GM12878 (cell line): ENCODE results near the gene TAF3. TPM values are rescaled to one million over a fixed set of nuclear protein-coding genes. Genes with fewer than 3 reads are reported as not detected.

Experiments used
- ATAC-seq: fragments of 200-7000 bp; cut with Tn5 transposase; 3 replicates; pipeline ENCODE4 v1.9.1; 2020; ENCODE audit warnings: mild to moderate bottlenecking, moderate library complexity
- BruUV-seq: library from RNA; stranded (reverse); fragments of 400-500 nt; replicated peaks from 2 replicates; lab custom pipeline; 2021; lab: Mats Ljungman, UMichigan
- CTCF ChIA-PET: fragments of 300-600 bp; sonication (Branson Sonifier 250); formaldehyde crosslinking; extraction: SDS; loops from one replicate; lab custom pipeline; 2021; ENCODE audit warnings: inconsistent platforms; lab: Yijun Ruan, JAX
- POLR2A ChIA-PET: fragments of 350-600 bp; formaldehyde crosslinking; extraction: SDS; loops from one replicate; lab custom pipeline; 2021; ENCODE audit warnings: inconsistent platforms; lab: Charles Lee
- RAD21 ChIA-PET: fragments of 300-600 bp; sonication (Branson Sonifier 250); formaldehyde crosslinking; loops from one replicate; lab custom pipeline; 2023; ENCODE audit warnings: antibody characterized with exemption; ENCODE audit not compliant: unreplicated experiment; lab: Charles Lee
- SMC1A ChIA-PET: fragments of 300-600 bp; sonication (Branson Sonifier 250); formaldehyde crosslinking; loops from one replicate; lab custom pipeline; 2023; ENCODE audit not compliant: unreplicated experiment, uncharacterized antibody; lab: Charles Lee
- DNase-seq: peaks from one replicate; pipeline ENCODE4 v3.0.0-alpha.2; 2011; ENCODE audit warnings: low read depth, low spot score
- FAIRE-seq: peaks from 3 replicates; lab custom pipeline; 2011; peaks lifted over from hg19 to GRCh38; lab: Jason Lieb, UNC
- H2AFZ ChIP-seq: 2 replicates; pipeline ENCODE4 v1.6.0; 2011; ENCODE audit warnings: low read depth, low read length, control low read depth; ENCODE audit not compliant: control insufficient read depth
- H3K27ac ChIP-seq: 2 replicates; pipeline ENCODE4 v1.5.1; 2011; ENCODE audit warnings: control low read depth; ENCODE audit not compliant: control insufficient read depth, insufficient read depth
- H3K27me3 ChIP-seq, 2 experiments: replicated peaks in 1 of 2; 2 replicates each; pipeline versions ENCODE4 v1.6.0 to v1.6.1; 2011; ENCODE audit warnings: low read length in 1 of 2; ENCODE audit not compliant: control insufficient read depth in 2 of 2, insufficient read depth in 2 of 2
- H3K36me3 ChIP-seq, 2 experiments: 2 replicates each; pipeline ENCODE4 v1.5.1; 2011; ENCODE audit warnings: low read length in 1 of 2; ENCODE audit not compliant: control insufficient read depth in 2 of 2, insufficient read depth in 2 of 2
- H3K4me1 ChIP-seq: 2 replicates; pipeline ENCODE4 v1.6.1; 2011; ENCODE audit warnings: mild to moderate bottlenecking, low read length, moderate library complexity, mixed read lengths; ENCODE audit not compliant: control insufficient read depth, insufficient read depth
- H3K4me2 ChIP-seq: 2 replicates; pipeline ENCODE4 v1.6.0; 2011; ENCODE audit warnings: control low read depth; ENCODE audit not compliant: control insufficient read depth, insufficient read depth
- H3K4me3 ChIP-seq: fragments of 200-600 bp; sonication (generic); 2 replicates; pipeline ENCODE4 v1.5.1; 2016
- H3K79me2 ChIP-seq: 2 replicates; pipeline ENCODE4 v1.6.0; 2011; ENCODE audit warnings: low read length; ENCODE audit not compliant: control insufficient read depth, insufficient read depth
- H3K9ac ChIP-seq: 2 replicates; pipeline ENCODE4 v1.8.0; 2011; ENCODE audit warnings: low read length, control low read depth, mixed read lengths; ENCODE audit not compliant: control insufficient read depth, insufficient read depth
- H3K9me3 ChIP-seq: replicated peaks from 3 replicates; pipeline ENCODE4 v1.5.1; 2011; ENCODE audit warnings: mild to moderate bottlenecking, low read length; ENCODE audit not compliant: control insufficient read depth, insufficient read depth
- H4K20me1 ChIP-seq: 2 replicates; pipeline ENCODE4 v1.6.0; 2011; ENCODE audit not compliant: control insufficient read depth, insufficient read depth
- BCLAF1 ChIP-seq: fragments of 450-650 bp; IDR thresholded peaks from 2 replicates; pipeline ENCODE4 v1.6.1; 2017; ENCODE audit warnings: antibody characterized with exemption, mild to moderate bottlenecking, moderate library complexity
- DPF2 ChIP-seq: fragments of 450-650 bp; IDR thresholded peaks from 2 replicates; pipeline ENCODE4 v1.6.1; 2017; ENCODE audit warnings: mild to moderate bottlenecking
- KLF5 ChIP-seq: fragments of 450-650 bp; IDR thresholded peaks from 2 replicates; pipeline ENCODE4 v1.6.1; 2014; ENCODE audit warnings: mild to moderate bottlenecking; ENCODE audit not compliant: partially characterized antibody
- NR2C2 ChIP-seq: IDR thresholded peaks from 2 replicates; pipeline ENCODE4 v1.6.1; 2011; ENCODE audit warnings: borderline replicate concordance, low read depth; ENCODE audit not compliant: control insufficient read depth, insufficient read length
- RAD51 ChIP-seq: fragments of 450-650 bp; IDR thresholded peaks from 2 replicates; pipeline ENCODE4 v1.6.1; 2016; ENCODE audit warnings: moderate library complexity, mild to moderate bottlenecking, inconsistent platforms
- SIN3A ChIP-seq: IDR thresholded peaks from 2 replicates; pipeline ENCODE4 v1.6.1; 2012; ENCODE audit warnings: low read depth, low read length, improper control_type of control experiment
- SKIL ChIP-seq: fragments of 450-650 bp; IDR thresholded peaks from 2 replicates; pipeline ENCODE4 v1.6.1; 2017; ENCODE audit warnings: mild to moderate bottlenecking, low read depth, inconsistent platforms; ENCODE audit not compliant: poor library complexity, severe bottlenecking
- TCF7 ChIP-seq: IDR thresholded peaks from 2 replicates; pipeline ENCODE4 v1.6.1; 2014; ENCODE audit warnings: antibody characterized with exemption, borderline replicate concordance
- WGBS: methylation state at CpG from one replicate; pipeline ENCODE4 v1.1.6; 2016; ENCODE audit warnings: low lambda C conversion rate; ENCODE audit not compliant: insufficient replicate concordance, insufficient coverage; ENCODE audit errors: missing lambda C conversion rate; 5-methylcytosine and 5-hydroxymethylcytosine counted together
- in situ Hi-C: fragments of 300-500 bp; cut with MboI; formaldehyde crosslinking; loops from 9 replicates; pipeline ENCODE4 v1.14.3; 2018; ENCODE audit warnings: mixed read lengths
- intact Hi-C: fragments of 100-400 bp; cut with micrococcal nuclease; formaldehyde crosslinking; loops from one replicate; pipeline ENCODE4 v1.14.2; 2022; ENCODE audit not compliant: unreplicated experiment
- polyA plus RNA-seq, 11 experiments: library from polyadenylated mRNA; depleted of rRNA in 4 of 11; unstranded in 6 of 11; stranded (reverse) in 5 of 11; fragments of >200 nt; fragmentation: Nextera tagmentation in 4 of 11; fragmentation: Illumina TruSeq in 1 of 11; extraction: Ambion mirVana in 4 of 11; extraction: Trizol in 1 of 11; gene quantifications; 1 replicate in 1 of 11; 2 replicates in 10 of 11; pipeline versions ENCODE4 v1.2.1 to v1.2.3, GENCODE V29; 2011 to 2016; ENCODE audit warnings: inconsistent platforms in 2 of 11, missing spikeins in 2 of 11, low read depth in 1 of 11
- total RNA-seq, 4 experiments: library from RNA; depleted of rRNA in 3 of 4; stranded (reverse); fragments of >200 nt in 3 of 4; fragmentation: Illumina TruSeq in 1 of 4; extraction: Trizol in 1 of 4; gene quantifications; 2 replicates each; pipeline versions ENCODE4 v1.2.1 to v1.2.3, GENCODE V29; 2013 to 2021

The TAF3 gene
- total and polyA plus RNA-seq, 10 of the 15 experiments (the other 5 are each of a cell fraction or from before 2014, with no cell fraction given), result 2.0 to 10.1 (median 3.7) TPM

GRCh38 chr10:8023851-8024250, 205.5 kb downstream of the TAF3 start:
- H3K4me2 ChIP-seq, result no peak overlapping the region
- BruUV-seq, result no TSS peak
- ATAC-seq, result no peak
- SMC1A ChIA-PET, result no interaction called here
- WGBS, result 48% methylated on average over 2 of the region's 2 CpGs
- no peaks in the 10 kb centered on the region for H3K4me1 ChIP-seq
- CTCF ChIA-PET, result no interaction called here
- H4K20me1 ChIP-seq, result no peaks in the 10 kb centered on the region
- no peaks in the 10 kb centered on the region for H3K36me3 ChIP-seq
- no peaks in the 10 kb centered on the region for H3K79me2 ChIP-seq
- intact Hi-C loops, result no loop called here
- H3K9me3 ChIP-seq, result no peaks in the 10 kb centered on the region
- no peak for FAIRE-seq
- RAD21 ChIA-PET, result no interaction called here
- no peak overlapping the region for H3K27ac ChIP-seq
- TF ChIP-seq KLF5 (no peak), RAD51 (peak; percentile 64; the same call in 1 of the 2 replicates)
- TF ChIP-seq, all 136 proteins: peak for 1
- Histone ChIP-seq H3K9ac (no peak overlapping the region), H2AFZ (no peak overlapping the region), H3K4me3 (no peak overlapping the region), H3K27me3 (no peaks in the 10 kb centered on the region)
- POLR2A ChIA-PET, result interaction anchor here (0.6 kb wide), 1 partner anchor 108 kb away, joined by 3 read pairs; no protein-coding TSS in a partner anchor
- DNase-seq, result no peak
- in situ Hi-C loops, result no loop called here

GRCh38 chr10:8026349-8027259, 208.3 kb downstream of the TAF3 start:
- Histone ChIP-seq H3K9me3 (no peaks in the 10 kb centered on the region), H3K4me1 (no peaks in the 10 kb centered on the region), H3K27me3 (no peaks in the 10 kb centered on the region; a peak in 1 of 4 replicates), H3K9ac (peak overlapping the region; percentile 31), H3K79me2 (no peaks in the 10 kb centered on the region), H3K27ac (no peak overlapping the region), H2AFZ (peak overlapping the region; percentile 84), H3K4me3 (peak overlapping the region; percentile 53), H3K4me2 (peak overlapping the region; percentile 56), H3K36me3 (no peaks in the 10 kb centered on the region), H4K20me1 (no peaks in the 10 kb centered on the region)
- intact Hi-C loops, result no loop called here
- FAIRE-seq (peak; percentile 61), ATAC-seq (peak; percentile 72), DNase-seq (no peak)
- in situ Hi-C loops, result loop anchor here (25.0 kb wide), 1 partner anchor 1186 kb away; no protein-coding TSS in a partner anchor
- no TSS peak for BruUV-seq
- ChIA-PET CTCF (no interaction called here), SMC1A (no interaction called here), POLR2A (no interaction called here), RAD21 (interaction anchor here (1.0 kb wide), 1 partner anchor 150 kb away, joined by 3 read pairs; no protein-coding TSS in a partner anchor)
- WGBS, result 35% methylated on average over 17 of the region's 17 CpGs
- TF ChIP-seq SKIL (no peak), TCF7 (no peak), BCLAF1 (no peak), DPF2 (no peak), SIN3A (no peak), NR2C2 (no peak)
